ENCODE results near the gene OLFML1.

OLFML1 gene

GRCh38 chr11:7545611-7546010, 60.3 kb downstream of the OLFML1 start:
- H3K4me3 ChIP-seq (ENCODE audit: low read length): no peak overlapping the region
- no peak for DNase-seq (ENCODE audit: low read depth, low spot score)

- no peak overlapping the region for H3K4me3 ChIP-seq (ENCODE audit: low read length)
- DNase-seq (ENCODE audit: low read depth, low spot score): no peak
Measured at GRCh38 chr11:7546324-7546791, 61.1 kb downstream of the OLFML1 start.

GRCh38 chr11:7547687-7548086, 62.4 kb downstream of the OLFML1 start:
- no peak overlapping the region for H3K4me3 ChIP-seq (ENCODE audit: low read length)
- DNase-seq (ENCODE audit: low read depth, low spot score): no peak

GRCh38 chr11:7548659-7549274, 63.5 kb downstream of the OLFML1 start:
- no peak overlapping the region for H3K4me3 ChIP-seq (ENCODE audit: low read length)
- peak; percentile 12 for DNase-seq (ENCODE audit: low read depth, low spot score)

- DNase-seq (ENCODE audit: low read depth, low spot score): no peak
- H3K4me3 ChIP-seq (ENCODE audit: low read length): no peak overlapping the region
Measured at GRCh38 chr11:7549681-7550080, 64.4 kb downstream of the OLFML1 start.

- H3K4me3 ChIP-seq (ENCODE audit: low read length): no peak overlapping the region
Measured at GRCh38 chr11:7551571-7551970, 66.3 kb downstream of the OLFML1 start.

GRCh38 chr11:7552666-7553065, 67.4 kb downstream of the OLFML1 start:
- no peak for DNase-seq (ENCODE audit: low read depth, low spot score)
- no peak overlapping the region for H3K4me3 ChIP-seq (ENCODE audit: low read length)

More at GRCh38 chr11:7551571-7551970, 66.3 kb downstream of the OLFML1 start:
- no peak for DNase-seq (ENCODE audit: low read depth, low spot score)

GRCh38 chr11:7555052-7555699, 69.9 kb downstream of the OLFML1 start:
- DNase-seq (ENCODE audit: low read depth, low spot score): no peak
- H3K4me3 ChIP-seq (ENCODE audit: low read length): no peak overlapping the region

GRCh38 chr11:7558046-7558445, 72.7 kb downstream of the OLFML1 start:
- DNase-seq (ENCODE audit: low read depth, low spot score): no peak

GRCh38 chr11:7559398-7560283, 74.3 kb downstream of the OLFML1 start:
- H3K4me3 ChIP-seq (ENCODE audit: low read length): no peak overlapping the region
- DNase-seq (ENCODE audit: low read depth, low spot score): no peak

More at GRCh38 chr11:7558046-7558445, 72.7 kb downstream of the OLFML1 start:
- no peak overlapping the region for H3K4me3 ChIP-seq (ENCODE audit: low read length)

All from Jurkat, Clone E6-1 (cell line).